Activated CD4-positive, CD25-positive, alpha-beta regulatory T cell treated with anti-CD3 and anti-CD28 coated beads, Interleukin-2, amount 50 U/mL, for 16 hours (primary cell): ENCODE results near the gene TMPRSS13.

Source experiments
- DNase-seq: peaks from one replicate; pipeline ENCODE4 v3.0.0-alpha.2; 2020; ENCODE audit warnings: low read depth, low spot score

TMPRSS13 gene

DNA sequence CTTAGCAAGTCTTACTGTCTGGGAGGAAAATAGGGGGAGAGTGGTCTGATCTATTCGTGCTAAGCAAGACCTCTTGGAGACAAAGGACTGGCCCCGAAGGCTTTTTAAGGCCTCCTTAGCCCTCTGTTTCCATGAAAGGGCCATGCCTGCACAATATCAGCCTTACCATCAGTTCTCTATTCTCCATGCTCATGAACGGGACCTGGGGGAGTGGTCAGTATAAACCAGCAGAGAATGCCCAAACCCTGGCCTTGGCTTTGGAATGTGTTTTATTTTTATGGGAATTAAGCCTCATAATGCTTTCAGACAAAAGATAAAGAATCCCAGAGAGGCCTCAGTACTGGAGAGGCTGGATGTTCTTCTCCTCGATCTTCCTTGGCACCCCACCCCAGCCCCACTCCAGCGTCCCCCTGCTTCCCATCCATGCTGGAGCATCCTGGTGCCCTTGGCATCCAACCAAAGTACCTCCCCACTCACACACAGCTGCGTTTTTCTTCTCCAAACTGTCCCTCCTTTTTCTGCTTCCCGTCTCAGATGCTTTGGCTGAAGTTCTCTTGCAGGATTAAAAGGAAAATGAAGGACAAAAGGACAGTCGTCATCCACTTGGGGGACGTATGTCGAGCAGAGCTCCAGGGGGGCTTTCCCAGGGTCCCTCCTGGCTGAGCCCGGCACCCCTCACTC, 71.3 kb downstream of the TMPRSS13 start:
- DNase-seq, result no peak

GRCh38 chr11:117855912-117856651, 73.1 kb downstream of the TMPRSS13 start:
- no peak for DNase-seq

- no peak for DNase-seq
These were observed 73.9 kb downstream of the TMPRSS13 start for GRCh38 chr11:117855186-117855845.

DNA sequence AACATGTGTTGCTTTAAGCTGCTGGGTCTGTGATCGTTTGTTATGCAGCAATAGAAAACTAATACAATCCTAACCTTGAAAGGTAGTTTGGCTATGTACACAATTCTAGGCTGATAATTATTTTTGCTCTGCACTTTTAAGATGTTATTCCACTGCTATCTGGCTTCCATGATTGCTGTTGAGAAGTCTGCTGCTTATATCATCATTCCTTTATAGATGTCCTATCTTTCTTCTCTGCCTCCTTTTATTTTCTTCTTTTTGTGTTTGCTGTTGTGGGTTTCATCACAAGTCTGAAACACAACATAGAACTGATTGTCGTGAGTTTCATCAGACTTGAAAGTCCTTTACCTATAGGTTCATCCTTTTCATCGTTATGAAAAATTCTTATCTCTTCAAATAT, 76.9 kb downstream of the TMPRSS13 start:
- DNase-seq, result no peak

DNA sequence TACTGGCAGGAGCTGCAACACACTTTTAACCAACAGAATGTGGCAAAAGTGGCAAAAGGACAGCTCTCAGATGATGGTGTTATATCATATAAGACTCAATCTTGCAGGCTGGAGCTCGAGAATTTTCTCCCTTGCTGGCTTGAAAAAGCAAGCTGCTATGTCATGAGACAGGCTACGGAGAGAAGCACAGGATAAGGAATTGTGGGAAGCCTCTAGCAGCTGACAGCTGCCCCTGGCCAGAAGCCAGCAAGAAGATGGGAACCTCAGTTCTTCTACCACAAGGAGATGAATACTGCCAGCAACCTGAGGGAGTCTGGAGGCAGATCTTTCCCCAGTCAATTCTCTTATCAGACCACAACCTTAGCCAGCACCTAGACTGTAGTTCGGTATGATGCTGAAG, 77.3 kb downstream of the TMPRSS13 start:
- DNase-seq, result no peak

GRCh38 chr11:117851106-117851505, 78.1 kb downstream of the TMPRSS13 start:
- DNase-seq, result no peak
